ENCODE data around the gene LMAN2.
A peak's percentile ranks its signal among the peaks of the same experiment; 100 is the strongest.

LMAN2 gene

DNA sequence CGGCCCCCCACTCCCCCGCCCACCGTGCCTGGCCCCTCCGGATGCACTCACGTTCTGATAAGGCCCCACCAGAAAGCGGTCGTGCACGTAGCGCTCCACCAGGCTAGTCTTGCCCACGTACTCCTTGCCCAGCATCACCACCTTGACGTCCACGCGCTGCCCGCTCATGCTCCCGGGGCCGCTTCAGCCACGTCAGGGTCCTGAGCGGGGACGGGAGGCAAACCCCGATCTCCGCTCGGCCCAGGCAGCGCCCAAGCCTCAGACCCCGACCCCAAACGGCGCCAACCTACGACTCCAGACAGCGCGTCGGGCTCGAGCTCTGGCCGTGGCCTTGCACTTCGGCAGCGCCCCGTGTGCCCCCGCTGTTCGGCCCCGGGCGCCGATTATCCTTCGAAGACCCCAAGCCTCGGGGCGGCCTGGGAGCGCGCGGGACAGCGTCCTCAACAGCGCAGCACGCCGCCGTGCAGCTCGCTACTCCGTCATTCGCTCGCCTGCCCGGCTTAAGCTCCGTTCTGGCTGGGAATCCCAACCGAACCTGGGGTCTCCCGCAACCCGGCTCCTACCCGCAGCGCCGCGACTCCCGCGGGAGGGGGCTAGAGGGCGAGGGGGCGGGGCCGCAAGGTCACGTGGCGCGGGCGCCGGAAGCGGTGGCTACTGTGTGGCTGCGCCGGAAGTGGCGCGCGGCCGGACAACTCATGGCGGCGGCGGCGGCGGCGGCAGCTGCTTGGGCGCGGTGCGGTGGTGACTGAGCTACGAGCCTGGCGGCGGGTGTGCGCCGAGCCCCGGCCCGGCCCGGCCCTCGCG is 48.1 kb downstream of the LMAN2 start, which contains the start of the genes PRELID1 and RAB24:
Gene PRELID1 (plus strand): TSS at position 679 of the 804 bp plus-strand sequence. CDS start 187 bp downstream, outside the sequence.
Gene RAB24 (minus strand): TSS at position 599 of the 804 bp plus-strand sequence. CDS start 431 bp downstream, at position 168.
- peaks cover 42% of the 10 kb centered on the region for H3K36me3 ChIP-seq (ENCODE audit: insufficient read depth, low read length)

DNA sequence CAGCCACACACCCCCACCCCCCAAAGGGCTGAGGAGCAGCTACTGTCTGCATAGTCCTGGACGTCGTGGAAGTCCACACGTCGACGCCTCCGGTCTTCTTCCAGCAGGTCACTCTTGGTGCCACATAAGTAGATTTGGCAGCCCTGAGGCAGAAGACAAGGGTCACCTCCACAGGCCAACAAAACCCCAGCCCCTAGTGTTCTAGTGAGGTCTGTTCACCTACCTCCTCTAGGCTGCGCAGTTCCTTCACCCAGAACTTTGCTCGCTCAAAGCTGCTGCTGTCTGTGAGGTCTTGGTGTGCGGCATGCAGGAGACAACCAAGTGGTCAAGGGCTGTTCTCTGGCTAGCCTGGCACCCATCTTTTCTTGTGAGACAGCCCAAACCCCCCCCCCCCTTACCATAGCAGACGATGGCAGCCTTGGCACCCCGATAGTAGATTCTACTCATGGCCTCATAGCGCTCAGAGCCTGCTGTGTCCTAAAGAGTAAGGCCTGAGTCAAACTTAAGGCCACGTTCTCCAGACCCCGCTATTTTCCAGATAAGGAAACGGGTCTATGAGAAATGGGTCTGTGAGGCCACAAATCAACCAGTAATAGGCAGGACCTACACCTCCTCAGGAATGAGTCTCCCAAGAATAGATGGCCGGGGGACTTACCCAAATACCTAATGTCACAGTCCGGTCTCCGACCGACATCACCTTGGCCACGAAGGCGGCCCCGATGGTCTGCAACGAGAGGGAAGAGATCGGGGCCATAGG is 48.9 kb downstream of the LMAN2 start:
- peak overlapping the region; percentile 84 for H2AFZ ChIP-seq (ENCODE audit: low read depth, low read length)
- no peaks in the 10 kb centered on the region for H3K27me3 ChIP-seq (ENCODE audit: insufficient read depth, low read length)
- no peaks in the 10 kb centered on the region for H3K9me3 ChIP-seq (ENCODE audit: low read length)
- H3K4me1 ChIP-seq (ENCODE audit: insufficient read depth, low read length), result peaks cover 19% of the 10 kb centered on the region
- peak overlapping the region; percentile 68 for H3K4me3 ChIP-seq (ENCODE audit: low read length)
- H3K36me3 ChIP-seq (ENCODE audit: insufficient read depth, low read length), result peaks cover 38% of the 10 kb centered on the region

More for the DNA sequence above, 48.1 kb downstream of the LMAN2 start, which contains the start of the genes PRELID1 and RAB24:
- Histone ChIP-seq H3K27me3 (ENCODE audit: insufficient read depth, low read length) (no peaks in the 10 kb centered on the region), H3K4me3 (ENCODE audit: low read length) (peak within 1 kb of the TSS; percentile 68), H3K4me1 (ENCODE audit: insufficient read depth, low read length) (peaks cover 19% of the 10 kb centered on the region), H2AFZ (ENCODE audit: low read depth, low read length) (peak within 1 kb of the TSS; percentile 84), H3K9me3 (ENCODE audit: low read length) (no peaks in the 10 kb centered on the region)

DNA sequence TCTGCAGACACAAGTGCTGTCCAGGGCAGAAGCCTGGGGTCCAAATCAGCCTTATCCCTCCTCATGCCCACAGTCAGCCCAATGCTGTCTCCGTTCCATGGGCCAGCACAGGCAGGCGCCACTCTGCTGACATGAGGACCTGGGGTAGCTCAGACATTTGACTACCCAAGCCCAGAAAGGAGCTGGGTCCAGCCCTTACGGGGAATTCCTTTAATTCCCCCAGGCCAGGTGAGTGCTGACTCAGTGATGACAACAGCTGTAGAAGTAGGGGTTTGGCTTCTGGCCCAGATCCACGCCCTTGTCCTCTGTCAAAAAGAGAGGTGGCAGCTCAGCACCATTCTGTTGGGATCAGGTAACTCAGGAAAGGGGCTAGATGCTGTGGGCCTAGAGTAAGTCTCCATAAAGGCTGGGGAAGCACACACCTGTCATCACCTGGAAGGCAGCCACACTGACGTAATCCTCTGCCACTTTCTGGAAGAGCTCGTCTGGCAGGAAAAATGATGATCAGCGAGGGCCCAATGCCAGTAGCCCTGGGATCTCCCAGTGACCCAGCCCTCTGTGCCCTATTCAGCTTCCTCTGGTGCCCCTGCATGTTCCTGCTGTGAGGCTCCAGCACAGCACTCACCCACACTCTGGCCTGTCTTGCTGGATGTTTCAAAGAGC is 49.8 kb downstream of the LMAN2 start:
- no peaks in the 10 kb centered on the region for H3K9me3 ChIP-seq (ENCODE audit: low read length)
- H3K27me3 ChIP-seq (ENCODE audit: insufficient read depth, low read length), result no peaks in the 10 kb centered on the region
- H3K4me3 ChIP-seq (ENCODE audit: low read length), result no peak overlapping the region
- H2AFZ ChIP-seq (ENCODE audit: low read depth, low read length), result no peak overlapping the region
- H3K36me3 ChIP-seq (ENCODE audit: insufficient read depth, low read length), result peaks cover 31% of the 10 kb centered on the region
- peaks cover 19% of the 10 kb centered on the region for H3K4me1 ChIP-seq (ENCODE audit: insufficient read depth, low read length)

GRCh38 chr5:177300951-177301350 is 50.5 kb downstream of the LMAN2 start:
- Histone ChIP-seq H3K9me3 (ENCODE audit: low read length) (no peaks in the 10 kb centered on the region), H3K27me3 (ENCODE audit: insufficient read depth, low read length) (no peaks in the 10 kb centered on the region), H2AFZ (ENCODE audit: low read depth, low read length) (no peak overlapping the region), H3K4me3 (ENCODE audit: low read length) (no peak overlapping the region), H3K36me3 (ENCODE audit: insufficient read depth, low read length) (peaks cover 24% of the 10 kb centered on the region), H3K4me1 (ENCODE audit: insufficient read depth, low read length) (peaks cover 19% of the 10 kb centered on the region)

GRCh38 chr5:177300236-177300880 is 51.1 kb downstream of the LMAN2 start:
- H2AFZ ChIP-seq (ENCODE audit: low read depth, low read length), result no peak overlapping the region
- peaks cover 18% of the 10 kb centered on the region for H3K36me3 ChIP-seq (ENCODE audit: insufficient read depth, low read length)
- no peaks in the 10 kb centered on the region for H3K9me3 ChIP-seq (ENCODE audit: low read length)
- peaks cover 19% of the 10 kb centered on the region for H3K4me1 ChIP-seq (ENCODE audit: insufficient read depth, low read length)
- no peak overlapping the region for H3K4me3 ChIP-seq (ENCODE audit: low read length)
- no peaks in the 10 kb centered on the region for H3K27me3 ChIP-seq (ENCODE audit: insufficient read depth, low read length)

GRCh38 chr5:177299697-177300096 is 51.8 kb downstream of the LMAN2 start:
- H3K36me3 ChIP-seq (ENCODE audit: insufficient read depth, low read length), result peaks cover 15% of the 10 kb centered on the region
- H3K9me3 ChIP-seq (ENCODE audit: low read length), result no peaks in the 10 kb centered on the region
- H3K27me3 ChIP-seq (ENCODE audit: insufficient read depth, low read length), result no peaks in the 10 kb centered on the region
- H3K4me1 ChIP-seq (ENCODE audit: insufficient read depth, low read length), result peaks cover 15% of the 10 kb centered on the region
- no peak overlapping the region for H3K4me3 ChIP-seq (ENCODE audit: low read length)
- no peak overlapping the region for H2AFZ ChIP-seq (ENCODE audit: low read depth, low read length)

GRCh38 chr5:177297922-177298321 is 53.5 kb downstream of the LMAN2 start:
- H3K27me3 ChIP-seq (ENCODE audit: insufficient read depth, low read length), result no peaks in the 10 kb centered on the region
- no peak overlapping the region for H2AFZ ChIP-seq (ENCODE audit: low read depth, low read length)
- no peak overlapping the region for H3K4me3 ChIP-seq (ENCODE audit: low read length)
- H3K4me1 ChIP-seq (ENCODE audit: insufficient read depth, low read length), result peaks cover 8% of the 10 kb centered on the region
- H3K36me3 ChIP-seq (ENCODE audit: insufficient read depth, low read length), result peaks cover 13% of the 10 kb centered on the region
- no peaks in the 10 kb centered on the region for H3K9me3 ChIP-seq (ENCODE audit: low read length)

- no peak overlapping the region for H2AFZ ChIP-seq (ENCODE audit: low read depth, low read length)
- no peaks in the 10 kb centered on the region for H3K27me3 ChIP-seq (ENCODE audit: insufficient read depth, low read length)
- H3K36me3 ChIP-seq (ENCODE audit: insufficient read depth, low read length), result peaks cover 6% of the 10 kb centered on the region
- H3K4me3 ChIP-seq (ENCODE audit: low read length), result no peak overlapping the region
- no peaks in the 10 kb centered on the region for H3K9me3 ChIP-seq (ENCODE audit: low read length)
- H3K4me1 ChIP-seq (ENCODE audit: insufficient read depth, low read length), result no peaks in the 10 kb centered on the region
Observed at GRCh38 chr5:177296581-177296980, 54.9 kb downstream of the LMAN2 start.

DNA sequence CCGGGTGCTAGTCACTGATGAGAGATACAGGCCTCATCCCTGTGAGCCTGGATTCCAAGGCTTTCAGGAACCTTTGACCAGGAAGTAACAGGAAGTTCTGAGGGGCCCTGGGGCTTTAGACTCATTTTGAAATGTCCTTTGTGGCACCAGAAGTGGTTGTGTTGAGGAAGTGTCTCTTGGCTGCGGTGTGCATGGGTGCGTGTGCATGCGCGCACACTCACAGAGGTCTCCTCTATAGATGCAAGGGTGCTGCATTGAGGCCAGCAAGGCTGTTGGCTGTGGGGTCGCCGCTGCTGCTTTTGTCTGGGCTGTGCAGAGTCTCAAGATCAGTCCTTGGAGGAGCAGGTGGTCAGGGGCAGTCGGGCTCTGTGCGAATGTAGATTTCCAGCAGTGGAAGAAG is 55.5 kb downstream of the LMAN2 start:
- H3K4me1 ChIP-seq (ENCODE audit: insufficient read depth, low read length), result no peaks in the 10 kb centered on the region
- no peak overlapping the region for H2AFZ ChIP-seq (ENCODE audit: low read depth, low read length)
- H3K9me3 ChIP-seq (ENCODE audit: low read length), result no peaks in the 10 kb centered on the region
- H3K27me3 ChIP-seq (ENCODE audit: insufficient read depth, low read length), result no peaks in the 10 kb centered on the region
- peaks cover 3% of the 10 kb centered on the region for H3K36me3 ChIP-seq (ENCODE audit: insufficient read depth, low read length)
- no peak overlapping the region for H3K4me3 ChIP-seq (ENCODE audit: low read length)

DNA sequence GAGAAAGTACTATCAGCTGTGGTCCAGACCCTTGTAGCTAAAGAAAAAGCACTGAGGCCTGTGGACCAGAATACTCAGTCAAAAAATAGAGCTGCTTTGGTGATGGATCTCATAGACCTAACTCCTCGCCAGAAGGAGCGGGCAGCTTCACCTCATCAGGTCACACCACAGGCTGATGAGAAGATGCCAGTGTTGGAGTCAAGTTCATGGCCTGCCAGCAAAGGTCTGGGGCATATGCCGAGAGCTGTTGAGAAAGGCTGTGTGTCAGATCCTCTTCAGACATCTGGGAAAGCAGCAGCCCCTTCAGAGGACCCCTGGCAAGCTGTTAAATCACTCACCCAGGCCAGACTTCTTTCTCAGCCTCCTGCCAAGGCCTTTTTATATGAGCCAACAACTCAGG is 56.8 kb downstream of the LMAN2 start:
- Histone ChIP-seq H3K4me3 (ENCODE audit: low read length) (no peak overlapping the region), H3K27me3 (ENCODE audit: insufficient read depth, low read length) (no peaks in the 10 kb centered on the region), H3K36me3 (ENCODE audit: insufficient read depth, low read length) (no peaks in the 10 kb centered on the region), H3K4me1 (ENCODE audit: insufficient read depth, low read length) (no peaks in the 10 kb centered on the region), H3K9me3 (ENCODE audit: low read length) (no peaks in the 10 kb centered on the region), H2AFZ (ENCODE audit: low read depth, low read length) (no peak overlapping the region)

- Histone ChIP-seq H3K4me1 (ENCODE audit: insufficient read depth, low read length) (no peaks in the 10 kb centered on the region), H3K4me3 (ENCODE audit: low read length) (no peak overlapping the region), H3K27me3 (ENCODE audit: insufficient read depth, low read length) (no peaks in the 10 kb centered on the region), H3K9me3 (ENCODE audit: low read length) (no peaks in the 10 kb centered on the region), H2AFZ (ENCODE audit: low read depth, low read length) (no peak overlapping the region), H3K36me3 (ENCODE audit: insufficient read depth, low read length) (no peaks in the 10 kb centered on the region)
Observed at GRCh38 chr5:177293819-177294581, 57.5 kb downstream of the LMAN2 start.

- no peak overlapping the region for H3K4me3 ChIP-seq (ENCODE audit: low read length)
- no peaks in the 10 kb centered on the region for H3K4me1 ChIP-seq (ENCODE audit: insufficient read depth, low read length)
- H2AFZ ChIP-seq (ENCODE audit: low read depth, low read length), result no peak overlapping the region
- no peaks in the 10 kb centered on the region for H3K9me3 ChIP-seq (ENCODE audit: low read length)
- H3K27me3 ChIP-seq (ENCODE audit: insufficient read depth, low read length), result no peaks in the 10 kb centered on the region
- no peaks in the 10 kb centered on the region for H3K36me3 ChIP-seq (ENCODE audit: insufficient read depth, low read length)
Observed at GRCh38 chr5:177291735-177292134, 59.7 kb downstream of the LMAN2 start.

Data from neuron (in vitro differentiated cells).